Pancreas (tissue), 10 donors: Measurements from ENCODE around the gene FRYL. TPM values are rescaled to one million over a fixed set of nuclear protein-coding genes. Genes with fewer than 3 reads are reported as not detected.

Source experiments
- ATAC-seq, 4 donors: fragments of 200-7000 bp; cut with Tn5 transposase; one replicate each; pipeline versions ENCODE4 v1.8.0 to v1.9.1; 2020; ENCODE audit warnings: mild to moderate bottlenecking in 4 of 4, moderate library complexity in 4 of 4
- DNase-seq, 6 donors: peaks; one replicate each; pipeline ENCODE4 v3.0.0-alpha.2; 2020
- FAIRE-seq: peaks from 2 replicates; lab custom pipeline; 2012; peaks lifted over from hg19 to GRCh38; lab: Jason Lieb, UNC
- H3K27ac ChIP-seq, 4 donors: fragments of 200-600 bp; sonication (generic); 1 replicate in 3 of 4; 2 replicates in 1 of 4; pipeline versions ENCODE4 v1.5.0 to v1.8.0; 2020
- H3K27me3 ChIP-seq, 4 donors: fragments of 200-600 bp; one replicate each; pipeline ENCODE4 v1.8.0; 2021
- H3K36me3 ChIP-seq, 3 donors: fragments of 200-600 bp; sonication (generic) in 1 of 3; one replicate each; pipeline versions ENCODE4 v1.5.0 to v1.8.0; 2020 to 2021
- H3K4me1 ChIP-seq, 3 donors: fragments of 200-600 bp; one replicate each; pipeline ENCODE4 v1.8.0; 2021
- H3K4me3 ChIP-seq, 4 donors: fragments of 200-600 bp; sonication (generic) in 2 of 4; one replicate each; pipeline versions ENCODE4 v1.5.0 to v1.8.0; 2020 to 2021
- H3K9me3 ChIP-seq, 4 donors: fragments of 200-600 bp; one replicate each; pipeline ENCODE4 v1.8.0; 2021
- WGBS, 2 donors: extraction: QIAGEN DNeasy Blood & Tissue Kit; methylation state at CpG; one replicate each; pipeline ENCODE4 v1.1.7; 2013; 5-methylcytosine and 5-hydroxymethylcytosine counted together
- intact Hi-C, 3 donors: fragments of 100-400 bp; cut with DNase I; formaldehyde crosslinking; loops; one replicate each; pipeline versions ENCODE4 v1.11.1 to v1.14.2; 2022
- polyA plus RNA-seq, 2 donors: library from polyadenylated mRNA; stranded (reverse); fragments of 200-250 nt; gene quantifications; one replicate each; pipeline ENCODE4 v1.2.3, GENCODE V29; 2013
- total RNA-seq, 6 donors: library from RNA; stranded (reverse); fragmentation: NEBNext Ultra II Directional in 4 of 6; extraction: Animal tissue kit (Norgen Biotek cat#: 25700) in 4 of 6; gene quantifications; one replicate each; pipeline versions ENCODE4 v1.2.1 to v1.2.4, GENCODE V29; 2021 to 2023
- TF ChIP-seq, protein P1 (sequence below), 4 donors: fragments of 200-600 bp; sonication (generic) in 3 of 4; IDR thresholded peaks; one replicate each; pipeline versions ENCODE4 v1.5.0 to v1.8.0; 2021; ENCODE audit warnings: antibody characterized with exemption in 4 of 4
- donor health status: healthy with polysubstance abuse.
- donor health status: DM: no; HTN: no; CAD: no; lungs with moderate emphysema.
- donor health status: DM: no; HTN: no; CAD: no.
- donor health status: control.
- donor health status: control.
- donor health status: Bipolar disorder and iron deficiency.
- donor health status: DM: yes; HTN: yes; CAD: no.
- donor health status: DM: no; HTN: no; CAD: no.
- donor health status: DM: no; HTN: no; CAD: no.
- donor health status: DM: yes; HTN: yes; CAD: no.

The FRYL gene
- total and polyA plus RNA-seq, 8 donors: 9.1 to 38.7 (median 20.7) TPM

DNA sequence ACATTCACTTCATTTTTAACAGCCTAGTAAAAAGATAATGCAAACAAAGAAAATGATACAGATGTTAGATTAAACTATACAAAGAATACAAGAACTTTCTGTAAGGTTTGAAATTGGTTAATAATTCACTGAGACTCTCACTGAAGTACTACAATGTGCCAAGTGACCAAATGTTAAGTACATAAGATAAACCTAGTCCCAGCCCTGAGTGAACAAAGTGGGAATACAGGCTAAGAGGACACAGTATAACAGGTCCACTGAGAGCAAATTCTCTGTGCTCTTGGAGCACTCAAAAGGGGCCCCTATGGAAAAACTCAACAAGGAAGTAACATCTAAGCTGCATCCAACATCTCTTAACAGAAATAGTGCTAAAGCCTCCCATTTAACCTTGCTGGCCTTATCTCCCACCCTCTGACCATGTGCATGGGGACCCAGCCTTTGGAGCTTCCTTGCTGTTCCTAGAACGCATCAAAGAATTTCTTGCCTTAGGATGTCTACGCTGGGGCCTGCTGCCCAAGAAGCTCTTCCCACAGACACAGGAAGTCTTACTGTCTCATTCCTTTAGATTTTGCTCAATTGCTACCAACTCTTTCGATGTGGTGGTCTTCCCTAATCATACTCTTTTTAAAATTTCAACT is 176.6 kb downstream of the FRYL start:
- peaks cover 17 to 35% (median 32%) of the 10 kb centered on the region in 3 donors for H3K4me1 ChIP-seq
- peak overlapping the region in 2 of 4 donors; percentile 56 to 62 for H3K27ac ChIP-seq

DNA sequence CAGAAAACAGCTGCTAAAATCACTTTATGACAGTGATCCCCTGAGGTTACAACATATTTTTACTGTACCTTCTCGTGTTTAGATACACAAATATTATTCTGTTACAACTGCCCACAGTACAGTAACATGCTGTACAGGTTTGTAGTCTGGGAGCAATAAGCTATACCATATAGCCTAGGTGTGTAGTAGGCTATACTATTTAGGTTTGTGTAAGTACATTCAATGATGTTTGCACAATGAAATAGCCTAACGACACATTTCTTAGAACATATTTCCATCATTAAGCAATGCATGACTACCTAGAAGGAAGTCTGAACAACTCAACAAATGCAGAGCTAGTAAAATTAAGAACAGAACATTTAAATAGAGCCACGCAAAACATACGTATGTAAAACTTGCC is 177.3 kb downstream of the FRYL start:
- peaks cover 0 to 4% (median 0%) of the 10 kb centered on the region in 3 donors for H3K36me3 ChIP-seq
- no peak for DNase-seq
- H3K27ac ChIP-seq: peak overlapping the region in 2 of 4 donors; percentile 56 to 62
- FAIRE-seq: peak; percentile 79
- intact Hi-C loops: no loop called here
- TF ChIP-seq, protein P1, sequence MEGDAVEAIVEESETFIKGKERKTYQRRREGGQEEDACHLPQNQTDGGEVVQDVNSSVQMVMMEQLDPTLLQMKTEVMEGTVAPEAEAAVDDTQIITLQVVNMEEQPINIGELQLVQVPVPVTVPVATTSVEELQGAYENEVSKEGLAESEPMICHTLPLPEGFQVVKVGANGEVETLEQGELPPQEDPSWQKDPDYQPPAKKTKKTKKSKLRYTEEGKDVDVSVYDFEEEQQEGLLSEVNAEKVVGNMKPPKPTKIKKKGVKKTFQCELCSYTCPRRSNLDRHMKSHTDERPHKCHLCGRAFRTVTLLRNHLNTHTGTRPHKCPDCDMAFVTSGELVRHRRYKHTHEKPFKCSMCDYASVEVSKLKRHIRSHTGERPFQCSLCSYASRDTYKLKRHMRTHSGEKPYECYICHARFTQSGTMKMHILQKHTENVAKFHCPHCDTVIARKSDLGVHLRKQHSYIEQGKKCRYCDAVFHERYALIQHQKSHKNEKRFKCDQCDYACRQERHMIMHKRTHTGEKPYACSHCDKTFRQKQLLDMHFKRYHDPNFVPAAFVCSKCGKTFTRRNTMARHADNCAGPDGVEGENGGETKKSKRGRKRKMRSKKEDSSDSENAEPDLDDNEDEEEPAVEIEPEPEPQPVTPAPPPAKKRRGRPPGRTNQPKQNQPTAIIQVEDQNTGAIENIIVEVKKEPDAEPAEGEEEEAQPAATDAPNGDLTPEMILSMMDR (IDR thresholded peaks at IDR 0.05): no peak
- ATAC-seq: peak; percentile 48 to 73 (median 60)
- peaks cover 17 to 35% (median 32%) of the 10 kb centered on the region in 3 donors for H3K4me1 ChIP-seq
- 34 to 36% methylated on average over 4 of the region's 4 CpGs for WGBS, 2 donors
- H3K27me3 ChIP-seq: no peaks in the 10 kb centered on the region
- H3K9me3 ChIP-seq: no peaks in the 10 kb centered on the region
- H3K4me3 ChIP-seq: no peak overlapping the region

More for the DNA sequence above, 176.6 kb downstream of the FRYL start:
- Histone ChIP-seq H3K4me3 (no peak overlapping the region), H3K36me3 (peaks cover 0 to 4% (median 0%) of the 10 kb centered on the region in 3 donors), H3K27me3 (no peaks in the 10 kb centered on the region), H3K9me3 (no peaks in the 10 kb centered on the region)
- peak; percentile 97 to 99 (median 98) for ATAC-seq
- DNase-seq: peak in 3 of 6 donors; percentile 10 to 25 (median 17)
- TF ChIP-seq, protein P1 (IDR thresholded peaks at IDR 0.05): no peak
- FAIRE-seq: peak; percentile 87
- WGBS, 2 donors: 72 to 76% methylated on average over 3 of the region's 3 CpGs
- intact Hi-C loops: no loop called here

DNA sequence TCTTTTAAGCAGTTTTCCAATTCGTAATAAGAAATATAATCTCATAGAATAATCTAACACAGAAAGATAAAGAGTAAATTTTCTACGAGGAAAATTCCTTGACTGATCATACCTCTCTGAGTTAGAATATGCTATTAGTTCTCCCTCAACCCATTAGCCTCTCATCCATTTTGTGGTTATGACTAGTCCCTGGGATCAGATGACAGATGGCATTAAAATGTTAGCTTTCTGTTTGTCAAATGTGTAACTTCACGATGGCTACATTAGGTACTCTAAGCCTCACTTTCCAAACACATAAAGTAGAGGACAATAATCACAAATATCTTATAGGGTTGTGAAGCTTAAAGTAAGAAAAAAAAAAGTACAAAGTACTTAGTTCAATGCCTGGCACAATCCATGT is 177.9 kb downstream of the FRYL start:
- Histone ChIP-seq H3K4me1 (peaks cover 17 to 35% (median 32%) of the 10 kb centered on the region in 3 donors), H3K27ac (peak overlapping the region in 2 of 4 donors; percentile 56 to 62), H3K27me3 (no peaks in the 10 kb centered on the region), H3K36me3 (peaks cover 0 to 4% (median 0%) of the 10 kb centered on the region in 3 donors), H3K9me3 (no peaks in the 10 kb centered on the region), H3K4me3 (no peak overlapping the region)
- DNase-seq (no peak), FAIRE-seq (no peak), ATAC-seq (peak in 3 of 4 donors; percentile 37 to 68 (median 51))
- TF ChIP-seq, protein P1 (IDR thresholded peaks at IDR 0.05): no peak
- intact Hi-C loops: no loop called here
- 21 to 34% methylated on average over 3 of the region's 3 CpGs for WGBS, 2 donors

DNA sequence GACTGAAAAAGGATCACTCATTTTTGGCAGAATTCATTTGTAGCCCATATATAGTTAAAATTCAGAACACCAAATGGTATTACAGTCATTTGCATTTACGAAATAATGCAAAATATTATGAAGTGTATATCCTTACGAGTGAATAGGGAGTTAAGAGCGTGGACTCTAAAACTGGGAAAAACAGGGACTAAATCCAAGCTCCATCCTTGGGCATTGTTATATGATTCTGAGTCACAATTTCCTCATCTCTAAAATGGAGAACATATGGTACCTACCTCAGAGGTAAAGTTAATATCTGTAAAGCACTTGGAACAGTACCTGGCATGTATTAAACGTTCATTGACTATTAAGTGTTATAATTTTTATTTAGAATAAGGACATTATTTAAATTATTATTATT is 183.7 kb downstream of the FRYL start:
- H3K27ac ChIP-seq: no peak overlapping the region
- H3K4me1 ChIP-seq: peaks cover 0 to 8% (median 1%) of the 10 kb centered on the region in 3 donors
- intact Hi-C loops: no loop called here
- ATAC-seq (no peak), FAIRE-seq (no peak), DNase-seq (no peak)
- no peaks in the 10 kb centered on the region for H3K9me3 ChIP-seq
- no peaks in the 10 kb centered on the region for H3K27me3 ChIP-seq
- WGBS, 2 donors: 91 to 94% methylated on average over 4 of the region's 4 CpGs
- H3K36me3 ChIP-seq: no peaks in the 10 kb centered on the region
- H3K4me3 ChIP-seq: no peak overlapping the region
- TF ChIP-seq, protein P1 (IDR thresholded peaks at IDR 0.05): no peak

DNA sequence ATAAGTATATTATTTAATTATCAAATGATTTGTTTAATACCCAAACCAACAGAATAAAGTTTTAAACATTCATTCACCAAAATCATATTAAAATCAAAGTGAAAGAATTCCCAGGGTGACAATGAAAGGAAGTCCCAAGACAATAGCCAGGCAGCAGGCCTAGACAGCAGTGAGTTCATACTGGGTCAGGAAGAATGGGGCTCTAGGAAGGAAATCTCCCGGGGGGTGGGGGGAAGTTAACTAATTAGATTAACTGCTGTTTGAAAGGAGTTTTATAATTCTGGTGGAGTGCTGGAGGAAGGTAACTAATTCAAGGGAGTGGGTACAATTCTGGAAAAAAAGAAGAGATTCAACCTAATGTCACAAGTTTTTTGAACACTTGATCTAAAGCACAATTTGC is 185.9 kb downstream of the FRYL start:
- Histone ChIP-seq H3K27me3 (no peaks in the 10 kb centered on the region), H3K4me3 (no peak overlapping the region), H3K36me3 (no peaks in the 10 kb centered on the region), H3K9me3 (no peaks in the 10 kb centered on the region), H3K4me1 (no peaks in the 10 kb centered on the region), H3K27ac (no peak overlapping the region)
- FAIRE-seq: no peak
- TF ChIP-seq, protein P1 (IDR thresholded peaks at IDR 0.05): no peak
- no peak for ATAC-seq
- WGBS, 2 donors: 50 to 54% methylated on average over 1 of the region's 1 CpG
- no peak for DNase-seq
- intact Hi-C loops: no loop called here
